Kidney epithelial cell (primary cell): ENCODE results near the gene RAP1A. TPM values are rescaled to one million over a fixed set of nuclear protein-coding genes. Genes with fewer than 3 reads are reported as not detected.
"Not testable (repeated sequence)": the region's sequence is repeated elsewhere in the genome, so short reads cannot be mapped to it uniquely, and the experiment has no call there.

Experiments
- DNase-seq: peaks from one replicate; pipeline ENCODE4 v3.0.0-alpha.2; 2010; ENCODE audit warnings: low read depth
- H3K27me3 ChIP-seq: 2 replicates; pipeline ENCODE4 v1.6.0; 2011; ENCODE audit warnings: low read length; ENCODE audit not compliant: control insufficient read depth, insufficient read depth
- H3K36me3 ChIP-seq: 2 replicates; pipeline ENCODE4 v1.5.1; 2011; ENCODE audit warnings: low read length; ENCODE audit not compliant: control insufficient read depth, insufficient read depth
- H3K4me3 ChIP-seq: 2 replicates; pipeline ENCODE4 v1.5.1; 2011; ENCODE audit warnings: low read depth, mild to moderate bottlenecking, control low read depth, low read length
- CTCF ChIP-seq: IDR thresholded peaks from 2 replicates; pipeline ENCODE4 v1.5.1; 2011; ENCODE audit warnings: mild to moderate bottlenecking, moderate library complexity, low read length, control low read depth, inconsistent platforms; ENCODE audit not compliant: insufficient read depth, poor library complexity, severe bottlenecking
- total RNA-seq: library from RNA; depleted of rRNA; stranded (reverse); fragments of >200 nt; gene quantifications from 2 replicates; pipeline ENCODE4 v1.2.3, GENCODE V29; 2015

RAP1A gene
- total RNA-seq, 1 donor from 2014 or later: 39.2 TPM

GRCh38 chr1:111630567-111630966 lies 11.0 kb downstream of the RAP1A start:
- H3K36me3 ChIP-seq: no peaks in the 10 kb centered on the region
- no peak for DNase-seq
- no peak overlapping the region for H3K4me3 ChIP-seq
- TF ChIP-seq CTCF: no peak
- no peaks in the 10 kb centered on the region for H3K27me3 ChIP-seq

- no peak overlapping the region for H3K4me3 ChIP-seq
- no peak for TF ChIP-seq CTCF
- no peaks in the 10 kb centered on the region for H3K27me3 ChIP-seq
- no peaks in the 10 kb centered on the region for H3K36me3 ChIP-seq
- DNase-seq: no peak
Observed at GRCh38 chr1:111631502-111631901, 11.9 kb downstream of the RAP1A start.

- DNase-seq, H3K4me3 ChIP-seq, H3K36me3 ChIP-seq, H3K27me3 ChIP-seq: not testable (repeated sequence)
Observed at GRCh38 chr1:111632771-111633170, 13.2 kb downstream of the RAP1A start.

GRCh38 chr1:111633736-111634247 lies 14.2 kb downstream of the RAP1A start:
- no peak for DNase-seq
- H3K36me3 ChIP-seq: no peaks in the 10 kb centered on the region
- H3K27me3 ChIP-seq: no peaks in the 10 kb centered on the region
- no peak overlapping the region for H3K4me3 ChIP-seq
- TF ChIP-seq CTCF: no peak

GRCh38 chr1:111635324-111636009 lies 15.9 kb downstream of the RAP1A start:
- TF ChIP-seq CTCF: no peak
- DNase-seq: no peak

GRCh38 chr1:111638320-111638719 lies 18.7 kb downstream of the RAP1A start:
- no peak overlapping the region for H3K4me3 ChIP-seq
- no peak for TF ChIP-seq CTCF
- no peak for DNase-seq
- H3K36me3 ChIP-seq: no peaks in the 10 kb centered on the region
- no peaks in the 10 kb centered on the region for H3K27me3 ChIP-seq

More at GRCh38 chr1:111635324-111636009, 15.9 kb downstream of the RAP1A start:
- Histone ChIP-seq H3K27me3 (no peaks in the 10 kb centered on the region), H3K36me3 (no peaks in the 10 kb centered on the region), H3K4me3 (no peak overlapping the region)
